Measurements from ENCODE around the gene NUCKS1.

NUCKS1 gene

GRCh38 chr1:205719762-205720161, 30.2 kb downstream of the NUCKS1 start:
- H3K9ac ChIP-seq (ENCODE audit: low read length) = no peak overlapping the region
- H3K4me3 ChIP-seq (ENCODE audit: insufficient read depth, low read length, poor library complexity, severe bottlenecking) = no peak overlapping the region
- no peak for TF ChIP-seq EZH2phosphoT487 (conservative IDR thresholded peaks at IDR 0.05; ENCODE audit: low read length)
- TF ChIP-seq CTCF (IDR thresholded peaks at IDR 0.05; ENCODE audit: insufficient read depth, low read length, poor library complexity, severe bottlenecking) = no peak
- peaks cover 31% of the 10 kb centered on the region for H3F3A ChIP-seq (ENCODE audit: insufficient read depth)
- no peak overlapping the region for H3K4me2 ChIP-seq (ENCODE audit: low read depth, low read length, poor library complexity, severe bottlenecking)
- no peaks in the 10 kb centered on the region for H3K9me3 ChIP-seq (ENCODE audit: insufficient read depth, low read length)
- no peak overlapping the region for H3K27ac ChIP-seq (ENCODE audit: low read depth, low read length)
- H4K20me1 ChIP-seq (ENCODE audit: low read depth, low read length) = peaks cover 3% of the 10 kb centered on the region; the same call in 1 of the 2 replicates
- H3K9me2 ChIP-seq (replicated peaks; ENCODE audit: insufficient read depth, low read length) = no peaks in the 10 kb centered on the region
- H3K79me2 ChIP-seq (ENCODE audit: insufficient read depth, low read length) = peaks cover 8% of the 10 kb centered on the region; the same call in 1 of the 2 replicates
- no peak overlapping the region for H2AFZ ChIP-seq (ENCODE audit: low read depth, low read length, severe bottlenecking)
- no peaks in the 10 kb centered on the region for H3K27me3 ChIP-seq (ENCODE audit: low read length)
- H3K36me3 ChIP-seq (ENCODE audit: low read length) = peaks cover 70% of the 10 kb centered on the region

GRCh38 chr1:205719015-205719414, 31.0 kb downstream of the NUCKS1 start:
- H3K4me2 ChIP-seq (ENCODE audit: low read depth, low read length, poor library complexity, severe bottlenecking) = no peak overlapping the region
- no peak overlapping the region for H2AFZ ChIP-seq (ENCODE audit: low read depth, low read length, severe bottlenecking)
- H3K27me3 ChIP-seq (ENCODE audit: low read length) = no peaks in the 10 kb centered on the region
- no peak overlapping the region for H3K4me3 ChIP-seq (ENCODE audit: insufficient read depth, low read length, poor library complexity, severe bottlenecking)
- H3F3A ChIP-seq (ENCODE audit: insufficient read depth) = peaks cover 38% of the 10 kb centered on the region
- H3K79me2 ChIP-seq (ENCODE audit: insufficient read depth, low read length) = 0 out of 2 replicates have a peak, but pooled peaks cover 4% of the 10 kb centered on the region
- no peak overlapping the region for H3K27ac ChIP-seq (ENCODE audit: low read depth, low read length)
- H3K9ac ChIP-seq (ENCODE audit: low read length) = no peak overlapping the region
- TF ChIP-seq CTCF (IDR thresholded peaks at IDR 0.05; ENCODE audit: insufficient read depth, low read length, poor library complexity, severe bottlenecking) (no peak), EZH2phosphoT487 (conservative IDR thresholded peaks at IDR 0.05; ENCODE audit: low read length) (no peak)
- H3K9me3 ChIP-seq (ENCODE audit: insufficient read depth, low read length) = no peaks in the 10 kb centered on the region
- H3K36me3 ChIP-seq (ENCODE audit: low read length) = peaks cover 64% of the 10 kb centered on the region
- H4K20me1 ChIP-seq (ENCODE audit: low read depth, low read length) = no peaks in the 10 kb centered on the region; the same call in 1 of the 2 replicates
- no peaks in the 10 kb centered on the region for H3K9me2 ChIP-seq (replicated peaks; ENCODE audit: insufficient read depth, low read length)

- H3K27ac ChIP-seq (ENCODE audit: low read depth, low read length) = no peak overlapping the region
- no peak overlapping the region for H3K4me2 ChIP-seq (ENCODE audit: low read depth, low read length, poor library complexity, severe bottlenecking)
- H3K4me3 ChIP-seq (ENCODE audit: insufficient read depth, low read length, poor library complexity, severe bottlenecking) = no peak overlapping the region
- no peak overlapping the region for H3K9ac ChIP-seq (ENCODE audit: low read length)
- H3K27me3 ChIP-seq (ENCODE audit: low read length) = no peaks in the 10 kb centered on the region
- no peak overlapping the region for H2AFZ ChIP-seq (ENCODE audit: low read depth, low read length, severe bottlenecking)
- no peaks in the 10 kb centered on the region for H3K79me2 ChIP-seq (ENCODE audit: insufficient read depth, low read length)
- peaks cover 54% of the 10 kb centered on the region for H3K36me3 ChIP-seq (ENCODE audit: low read length)
- no peaks in the 10 kb centered on the region for H3K9me3 ChIP-seq (ENCODE audit: insufficient read depth, low read length)
- no peaks in the 10 kb centered on the region for H4K20me1 ChIP-seq (ENCODE audit: low read depth, low read length)
- H3K9me2 ChIP-seq (replicated peaks; ENCODE audit: insufficient read depth, low read length) = no peaks in the 10 kb centered on the region
- H3F3A ChIP-seq (ENCODE audit: insufficient read depth) = peaks cover 54% of the 10 kb centered on the region
- no peak for TF ChIP-seq EZH2phosphoT487 (conservative IDR thresholded peaks at IDR 0.05; ENCODE audit: low read length)
- no peak for TF ChIP-seq CTCF (IDR thresholded peaks at IDR 0.05; ENCODE audit: insufficient read depth, low read length, poor library complexity, severe bottlenecking)
These were observed 33.4 kb downstream of the NUCKS1 start for GRCh38 chr1:205716371-205717132.
